Kidney (tissue), 14 donors: ENCODE data around the gene STIM2. TPM values are rescaled to one million over a fixed set of nuclear protein-coding genes. Genes with fewer than 3 reads are reported as not detected.

Experiments
- DNase-seq, 5 donors: peaks; one replicate each; pipeline ENCODE4 v3.0.0-alpha.2; 2013 to 2020
- FAIRE-seq: peaks from 2 replicates; lab custom pipeline; 2012; peaks lifted over from hg19 to GRCh38; lab: Jason Lieb, UNC
- H3K27ac ChIP-seq, 2 donors: one replicate each; pipeline ENCODE4 v1.7.0; 2013; ENCODE audit warnings: low read depth in 2 of 2, low read length in 2 of 2, inconsistent platforms in 1 of 2
- H3K27me3 ChIP-seq: one replicate; pipeline ENCODE4 v1.7.1; 2013; ENCODE audit warnings: low read length, inconsistent platforms; ENCODE audit not compliant: control insufficient read depth, insufficient read depth
- H3K36me3 ChIP-seq, 3 donors: one replicate each; pipeline versions ENCODE4 v1.7.0 to v1.7.1; 2013; ENCODE audit warnings: low read length in 3 of 3, control low read depth in 1 of 3, inconsistent platforms in 1 of 3; ENCODE audit not compliant: insufficient read depth in 3 of 3, control insufficient read depth in 2 of 3
- H3K4me1 ChIP-seq, 3 donors: one replicate each; pipeline versions ENCODE4 v1.7.0 to v1.7.1; 2013; ENCODE audit warnings: low read length in 3 of 3, inconsistent platforms in 1 of 3, low read depth in 1 of 3; ENCODE audit not compliant: control insufficient read depth in 2 of 3, insufficient read depth in 2 of 3
- H3K4me3 ChIP-seq, 3 donors: one replicate each; pipeline versions ENCODE4 v1.7.0 to v1.8.1; 2013; ENCODE audit warnings: low read length in 3 of 3, control low read depth in 1 of 3, inconsistent platforms in 1 of 3
- H3K9ac ChIP-seq, 3 donors: one replicate each; pipeline versions ENCODE4 v1.7.0 to v1.7.1; 2013; ENCODE audit warnings: low read length in 3 of 3, control low read depth in 1 of 3, inconsistent platforms in 1 of 3
- H3K9me3 ChIP-seq, 3 donors: one replicate each; pipeline versions ENCODE4 v1.7.0 to v1.7.1; 2013; ENCODE audit warnings: low read length in 3 of 3, control low read depth in 1 of 3, inconsistent platforms in 1 of 3; ENCODE audit not compliant: control insufficient read depth in 2 of 3, insufficient read depth in 1 of 3
- intact Hi-C: fragments of 100-400 bp; cut with DNase I; formaldehyde crosslinking; loops from one replicate; pipeline ENCODE4 v1.11.1; 2022
- polyA plus RNA-seq: library from polyadenylated mRNA; stranded (reverse); fragments of 350-450 nt; fragmentation: Illumina TruSeq; extraction: RNeasy Lipid Tissue Mini Kit (QIAGEN cat#74804); gene quantifications from one replicate; pipeline ENCODE4 v1.2.3, GENCODE V29; 2014; ENCODE audit warnings: low read depth, low replicate concordance; ENCODE audit not compliant: insufficient read depth
- total RNA-seq: library from RNA; stranded (reverse); fragmentation: NEBNext Ultra II Directional; extraction: Animal tissue kit (Norgen Biotek cat#: 25700); gene quantifications from one replicate; pipeline ENCODE4 v1.2.1, GENCODE V29; 2021
- TF ChIP-seq, protein P1 (sequence below): IDR thresholded peaks from 3 replicates; pipeline ENCODE4 v1.5.1; 2012; ENCODE audit warnings: mild to moderate bottlenecking, moderate library complexity, borderline replicate concordance; ENCODE audit not compliant: insufficient read depth; ENCODE audit errors: extremely low read depth
- donor health status: control.
- donor health status: control.
- donor health status: control.
- donor health status: control.
- donor health status: control.
- donor health status: DM: yes; HTN: yes; CAD: no.
- donor health status: Normal renal cell carcinoma (clear cell type).

STIM2 gene
- total and polyA plus RNA-seq, 2 donors from 2014 or later = 27.8 to 38.9 TPM

DNA sequence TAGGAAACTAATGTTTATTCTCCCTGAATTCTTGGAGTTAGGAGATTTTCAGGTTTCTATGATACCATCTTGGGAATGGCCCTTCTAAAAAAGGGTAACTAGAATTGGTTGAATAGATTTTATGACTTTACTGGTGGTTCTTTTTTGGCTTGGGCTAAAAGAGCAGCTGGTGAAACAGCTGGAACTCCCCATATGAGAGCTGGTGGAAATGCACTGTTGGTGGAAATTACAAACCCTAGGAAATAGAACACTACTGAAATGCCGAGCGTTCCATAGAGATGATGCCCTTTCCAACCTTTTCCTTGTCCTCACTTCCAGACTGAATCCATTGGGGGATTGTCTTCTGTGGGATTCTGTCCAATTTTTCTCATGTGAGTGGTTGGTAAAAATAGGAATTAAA is 139.5 kb downstream of the STIM2 start:
- TF ChIP-seq, protein P1, sequence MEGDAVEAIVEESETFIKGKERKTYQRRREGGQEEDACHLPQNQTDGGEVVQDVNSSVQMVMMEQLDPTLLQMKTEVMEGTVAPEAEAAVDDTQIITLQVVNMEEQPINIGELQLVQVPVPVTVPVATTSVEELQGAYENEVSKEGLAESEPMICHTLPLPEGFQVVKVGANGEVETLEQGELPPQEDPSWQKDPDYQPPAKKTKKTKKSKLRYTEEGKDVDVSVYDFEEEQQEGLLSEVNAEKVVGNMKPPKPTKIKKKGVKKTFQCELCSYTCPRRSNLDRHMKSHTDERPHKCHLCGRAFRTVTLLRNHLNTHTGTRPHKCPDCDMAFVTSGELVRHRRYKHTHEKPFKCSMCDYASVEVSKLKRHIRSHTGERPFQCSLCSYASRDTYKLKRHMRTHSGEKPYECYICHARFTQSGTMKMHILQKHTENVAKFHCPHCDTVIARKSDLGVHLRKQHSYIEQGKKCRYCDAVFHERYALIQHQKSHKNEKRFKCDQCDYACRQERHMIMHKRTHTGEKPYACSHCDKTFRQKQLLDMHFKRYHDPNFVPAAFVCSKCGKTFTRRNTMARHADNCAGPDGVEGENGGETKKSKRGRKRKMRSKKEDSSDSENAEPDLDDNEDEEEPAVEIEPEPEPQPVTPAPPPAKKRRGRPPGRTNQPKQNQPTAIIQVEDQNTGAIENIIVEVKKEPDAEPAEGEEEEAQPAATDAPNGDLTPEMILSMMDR = no peak
- intact Hi-C loops = no loop called here

DNA sequence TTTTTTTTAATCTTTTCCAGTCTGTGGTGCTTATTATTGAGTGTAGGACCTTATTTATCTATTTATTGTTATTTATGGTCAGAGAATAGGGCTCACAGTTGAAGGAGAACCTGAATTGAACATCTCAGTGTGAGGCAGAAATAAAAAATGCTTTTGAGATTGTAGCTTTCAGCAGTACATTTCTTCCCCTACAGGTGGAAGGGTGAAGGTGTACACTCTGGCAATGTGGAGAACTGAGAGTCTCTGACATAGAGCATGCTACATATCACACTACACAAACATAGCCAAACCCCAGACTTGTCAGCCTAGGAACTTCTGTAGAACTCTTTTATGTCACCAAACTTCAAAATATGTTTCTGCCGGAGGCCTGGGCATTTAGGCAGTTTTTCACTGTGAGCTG is 140.2 kb downstream of the STIM2 start:
- Histone ChIP-seq H3K27me3 (no peaks in the 10 kb centered on the region), H3K4me1 (no peaks in the 10 kb centered on the region), H3K27ac (no peak overlapping the region), H3K4me3 (no peak overlapping the region), H3K9ac (no peak overlapping the region), H3K36me3 (peaks cover 0 to 2% (median 0%) of the 10 kb centered on the region in 3 donors), H3K9me3 (no peaks in the 10 kb centered on the region)
- FAIRE-seq = no peak
- no peak for DNase-seq
- intact Hi-C loops = no loop called here
- TF ChIP-seq, protein P1 = no peak

More for the DNA sequence above, 139.5 kb downstream of the STIM2 start:
- Histone ChIP-seq H3K27ac (no peak overlapping the region), H3K36me3 (peaks cover 0 to 2% (median 0%) of the 10 kb centered on the region in 3 donors), H3K9ac (no peak overlapping the region), H3K4me3 (no peak overlapping the region), H3K27me3 (no peaks in the 10 kb centered on the region), H3K9me3 (no peaks in the 10 kb centered on the region), H3K4me1 (no peaks in the 10 kb centered on the region)
- FAIRE-seq (no peak), DNase-seq (no peak)

DNA sequence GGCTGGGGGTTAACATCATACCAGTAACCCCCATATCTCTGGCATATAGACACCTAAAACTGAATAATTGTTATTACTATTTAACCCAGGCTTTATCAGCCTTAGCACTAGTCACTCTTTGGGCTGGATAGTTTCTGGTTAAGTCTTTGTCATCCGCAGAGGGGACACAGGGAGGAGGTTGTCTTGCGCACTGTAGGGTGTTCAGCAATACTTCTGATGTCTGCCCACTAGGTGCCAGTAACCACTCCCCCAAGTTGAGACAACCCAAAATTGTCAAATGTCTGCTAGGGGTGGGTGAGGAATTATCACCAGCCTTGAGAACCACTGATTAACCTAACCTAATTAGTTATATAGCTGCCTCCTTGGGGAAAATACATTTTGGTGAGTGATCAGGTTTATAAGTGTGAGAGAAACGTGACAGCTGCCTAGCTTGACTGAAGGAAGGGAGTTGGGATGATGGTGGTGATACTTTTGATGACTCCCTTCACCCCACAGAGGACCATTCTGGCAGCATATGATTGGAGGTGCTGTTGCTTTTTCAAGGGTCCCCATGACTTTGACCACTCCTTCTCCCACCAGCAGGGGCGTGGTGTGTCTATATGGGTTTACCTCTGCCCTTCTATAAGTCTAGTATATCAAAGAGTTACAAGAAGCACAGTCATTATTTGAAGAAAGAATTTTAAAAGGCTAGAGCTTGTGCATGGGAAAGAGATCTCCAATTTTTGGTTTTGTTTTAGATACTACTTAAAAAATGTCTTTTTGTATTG is 140.9 kb downstream of the STIM2 start:
- TF ChIP-seq, protein P1 = no peak
- intact Hi-C loops = no loop called here
- no peak overlapping the region for H3K9ac ChIP-seq
- H3K27ac ChIP-seq = no peak overlapping the region
- no peak for FAIRE-seq
- DNase-seq = no peak
- H3K36me3 ChIP-seq = peaks cover 0 to 2% (median 0%) of the 10 kb centered on the region in 3 donors
- no peaks in the 10 kb centered on the region for H3K9me3 ChIP-seq
- no peaks in the 10 kb centered on the region for H3K4me1 ChIP-seq
- no peaks in the 10 kb centered on the region for H3K27me3 ChIP-seq
- H3K4me3 ChIP-seq = no peak overlapping the region
